Gastroesophageal sphincter (tissue), 3 donors: ENCODE results near the gene SZT2.

Source experiments
- CTCF ChIP-seq, 4 experiments: fragments of 200-600 bp in 2 of 4; fragments of 450-650 bp in 2 of 4; sonication (generic) in 1 of 4; IDR thresholded peaks; one replicate each; pipeline ENCODE4 v1.5.1; 2017 to 2019; ENCODE audit warnings: antibody characterized with exemption in 4 of 4, mild to moderate bottlenecking in 2 of 4, moderate library complexity in 2 of 4
- EP300 ChIP-seq: sonication (generic); formaldehyde crosslinking; IDR thresholded peaks from one replicate; pipeline ENCODE4 v1.6.1; 2017; ENCODE audit warnings: antibody characterized with exemption, mild to moderate bottlenecking
- POLR2A ChIP-seq, 2 donors: fragments of 450-650 bp; IDR thresholded peaks; one replicate each; pipeline ENCODE4 v1.6.1; 2017; ENCODE audit warnings: antibody characterized with exemption in 2 of 2, mild to moderate bottlenecking in 2 of 2, moderate library complexity in 1 of 2
- POLR2AphosphoS5 ChIP-seq: sonication (generic); formaldehyde crosslinking; IDR thresholded peaks from one replicate; pipeline ENCODE4 v1.6.1; 2017; ENCODE audit warnings: antibody characterized with exemption

GRCh38 chr1:43340559-43340958 lies 49.1 kb upstream of the SZT2 start:
- TF ChIP-seq CTCF (IDR thresholded peaks at IDR 0.05) (no peak), EP300 (no peak), POLR2A (IDR thresholded peaks at IDR 0.05) (no peak), POLR2AphosphoS5 (no peak)
